NCI-H2029 treated with DMSO at 0.1 percent for 48 hours (cell line): Measurements from ENCODE around the gene MTAP.
"Not testable (repeated sequence)": the region's sequence is repeated elsewhere in the genome, so short reads cannot be mapped to it uniquely, and the experiment has no call there.

ENCODE experiments used
- DNase-seq: peaks from one replicate; lab custom pipeline; 2025; lab: John Stamatoyannopoulos, UW

Gene MTAP

DNA sequence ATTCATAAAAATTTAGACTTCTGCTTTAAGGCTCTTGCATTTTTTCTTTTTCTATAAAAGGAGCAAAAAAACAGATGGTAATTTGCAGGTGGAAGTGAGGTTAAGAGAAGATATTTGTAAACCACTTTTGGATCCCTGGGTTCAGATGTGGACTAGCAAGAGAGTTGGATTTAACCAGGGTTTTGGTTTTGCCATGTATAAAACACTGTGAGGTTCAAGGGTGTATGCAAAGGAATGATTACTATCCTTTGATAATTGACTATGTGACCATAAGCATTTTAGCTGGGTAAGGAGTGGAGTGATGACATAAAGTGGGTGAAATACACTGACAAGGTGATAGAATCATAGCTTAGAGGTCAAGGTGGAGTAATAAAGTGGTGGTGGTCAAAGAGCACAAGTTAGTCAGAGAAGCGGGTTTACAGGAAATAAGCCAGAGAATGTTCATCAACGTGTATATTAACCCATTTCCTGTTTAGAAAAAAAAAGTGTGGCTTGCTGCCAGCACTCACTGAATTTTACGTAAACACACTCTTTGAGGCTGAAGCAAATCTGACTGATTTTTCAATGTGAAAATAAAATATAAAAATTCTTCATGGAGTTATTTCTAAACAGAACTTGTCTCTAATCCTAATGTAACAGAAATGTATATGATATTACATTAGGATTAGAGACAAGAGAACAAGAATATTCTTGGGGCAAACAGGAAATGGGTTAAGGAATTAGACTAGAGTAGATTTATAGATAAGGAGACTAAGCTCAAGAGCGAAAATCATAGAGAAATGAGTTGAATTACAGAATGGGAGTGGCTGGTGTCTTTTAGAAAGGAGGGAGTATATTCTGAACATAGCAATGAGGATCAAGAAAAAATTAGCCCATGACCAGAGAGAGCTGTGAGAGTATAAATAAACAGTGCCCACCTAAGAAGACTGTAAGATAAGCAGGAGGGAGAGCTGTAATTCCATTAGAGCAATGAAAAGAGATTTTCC, 117.2 kb downstream of the MTAP start:
- DNase-seq, result peak; percentile 18

DNA sequence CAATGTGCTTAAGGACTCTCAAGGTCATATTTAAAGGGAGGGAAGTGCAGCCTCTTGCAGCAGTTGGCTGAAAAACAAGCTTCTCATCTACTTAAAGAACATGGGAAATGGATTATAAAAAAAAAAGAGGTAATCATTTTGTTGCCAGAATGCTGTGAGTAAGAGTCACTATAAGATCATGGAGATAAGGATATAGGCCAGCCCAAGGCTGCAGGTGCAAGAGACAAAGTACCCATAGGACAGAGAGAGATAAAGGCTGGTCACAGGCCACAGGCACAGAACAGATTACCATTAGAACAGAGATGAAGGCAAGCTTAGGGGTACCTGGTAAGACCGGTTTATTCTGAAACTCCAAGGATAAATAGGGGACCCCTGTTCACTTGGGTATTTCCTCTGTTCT, 121.3 kb downstream of the MTAP start:
- no peak for DNase-seq

DNA sequence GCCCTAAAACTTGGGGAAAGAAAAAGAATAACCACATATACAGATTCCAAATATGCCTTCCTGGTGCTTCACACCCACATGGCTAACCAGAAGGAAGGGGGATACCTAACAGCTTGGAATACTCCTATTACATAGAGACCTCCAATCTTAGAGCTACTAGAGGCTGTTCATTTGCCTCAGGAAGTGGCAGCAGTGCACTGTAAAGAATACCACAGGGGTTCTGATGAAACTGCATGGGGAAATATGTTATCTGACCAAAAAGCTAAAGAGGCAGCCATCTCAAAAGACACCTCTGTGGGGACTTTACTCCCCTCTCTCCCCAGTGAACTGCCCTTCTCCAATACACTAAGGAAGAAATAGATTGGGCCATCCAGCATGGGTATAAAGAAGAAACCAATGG, 125.3 kb downstream of the MTAP start:
- DNase-seq, result no peak

GRCh38 chr9:21931428-21931827, 129.0 kb downstream of the MTAP start:
- no peak for DNase-seq

GRCh38 chr9:21933281-21933680, 130.8 kb downstream of the MTAP start:
- no peak for DNase-seq

GRCh38 chr9:21933865-21934264, 131.4 kb downstream of the MTAP start:
- DNase-seq, result no peak

DNA sequence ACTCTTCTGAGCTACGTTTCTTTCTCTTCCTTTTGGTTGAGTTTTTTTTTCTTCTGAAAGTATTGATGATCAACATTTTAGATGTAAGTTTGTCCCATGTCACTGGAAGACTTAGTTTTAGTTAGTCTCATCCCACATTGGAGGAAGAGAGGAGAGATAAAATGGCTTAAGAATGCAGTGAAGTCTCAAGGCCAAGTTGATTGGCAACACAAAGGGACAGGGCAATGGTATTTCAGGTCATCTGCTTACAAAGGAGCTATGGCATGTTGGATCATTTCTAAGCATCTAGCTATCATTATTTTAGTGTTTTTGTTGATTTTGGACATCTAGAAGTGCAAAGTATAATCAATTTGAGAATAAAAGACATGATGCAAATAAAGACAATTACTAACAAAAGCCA, 133.2 kb downstream of the MTAP start:
- DNase-seq, result no peak

DNA sequence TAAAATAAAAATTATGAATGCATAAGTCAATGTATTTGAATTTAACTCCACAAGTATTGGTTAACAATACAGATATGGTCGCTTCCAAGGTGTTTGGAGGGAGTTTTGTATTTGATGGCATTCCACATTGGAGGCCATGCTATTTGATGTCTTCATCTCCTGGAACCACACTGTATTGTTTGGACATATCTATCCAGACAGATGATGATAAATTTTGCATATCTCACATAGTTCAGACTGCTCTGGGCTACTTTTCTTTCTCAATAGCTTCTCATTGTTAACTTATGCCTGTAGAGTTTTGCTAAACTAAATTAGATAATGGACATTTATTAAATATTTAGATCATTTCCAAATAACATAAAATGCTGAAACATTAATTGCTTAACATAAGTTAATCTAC, 133.7 kb downstream of the MTAP start:
- no peak for DNase-seq

DNA sequence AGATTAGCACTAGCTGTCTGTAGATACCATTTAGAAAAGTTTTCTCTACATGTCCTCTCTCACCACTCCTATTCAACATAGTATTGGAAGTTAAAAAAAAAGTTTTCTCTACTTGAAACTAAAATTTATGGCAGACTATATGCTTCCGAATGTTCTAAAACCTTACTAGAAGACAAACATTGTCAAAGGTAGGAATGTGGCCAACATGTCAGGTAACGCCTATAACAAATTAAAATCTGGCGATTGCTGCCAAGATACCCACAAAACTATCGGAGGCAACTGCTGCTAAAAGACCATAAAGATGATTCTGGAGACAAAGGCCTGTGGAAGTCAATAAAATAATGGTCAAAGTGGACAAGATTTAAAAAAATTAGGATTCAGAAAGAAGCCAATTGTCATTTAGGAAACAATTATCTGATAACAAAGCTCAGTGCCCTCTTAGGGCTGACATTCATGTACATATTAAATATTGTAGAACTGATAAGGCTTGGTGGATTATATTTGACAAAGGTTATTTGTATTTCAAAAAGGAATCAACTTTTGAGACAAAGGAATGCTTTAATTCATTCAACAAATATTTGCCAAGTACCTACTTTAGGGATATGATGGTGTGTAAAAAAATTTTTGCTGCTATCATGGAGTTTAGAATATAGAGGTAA, 139.0 kb downstream of the MTAP start:
- no peak for DNase-seq

DNA sequence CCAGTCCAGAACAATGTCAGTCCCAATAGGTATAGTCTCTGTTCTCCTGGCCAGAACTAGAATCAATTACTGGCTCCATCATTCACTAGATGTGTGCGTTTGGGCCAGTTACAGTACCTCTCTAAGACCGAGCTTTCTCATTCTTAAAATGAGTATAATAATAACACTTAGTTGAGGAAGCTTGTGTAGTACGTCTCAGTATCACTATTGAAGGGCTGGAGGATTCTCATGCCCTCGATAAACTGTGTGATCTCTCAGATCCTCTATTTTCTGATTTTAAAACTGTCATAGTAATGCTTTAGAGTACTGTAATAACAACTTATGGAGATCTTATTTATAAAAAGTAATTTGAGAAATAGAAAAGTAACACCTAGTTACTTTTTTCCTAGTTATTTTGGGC, 141.0 kb downstream of the MTAP start:
- no peak for DNase-seq

- DNase-seq, result no peak
These were observed 143.2 kb downstream of the MTAP start for GRCh38 chr9:21945606-21946005.

GRCh38 chr9:21958833-21959232, 156.4 kb downstream of the MTAP start:
- no peak for DNase-seq

GRCh38 chr9:21959268-21959667, 156.8 kb downstream of the MTAP start:
- not testable (repeated sequence) for DNase-seq

- no peak for DNase-seq
These were observed 159.1 kb downstream of the MTAP start for GRCh38 chr9:21961569-21961968.

GRCh38 chr9:21964925-21965385, 162.5 kb downstream of the MTAP start:
- DNase-seq, result no peak

DNA sequence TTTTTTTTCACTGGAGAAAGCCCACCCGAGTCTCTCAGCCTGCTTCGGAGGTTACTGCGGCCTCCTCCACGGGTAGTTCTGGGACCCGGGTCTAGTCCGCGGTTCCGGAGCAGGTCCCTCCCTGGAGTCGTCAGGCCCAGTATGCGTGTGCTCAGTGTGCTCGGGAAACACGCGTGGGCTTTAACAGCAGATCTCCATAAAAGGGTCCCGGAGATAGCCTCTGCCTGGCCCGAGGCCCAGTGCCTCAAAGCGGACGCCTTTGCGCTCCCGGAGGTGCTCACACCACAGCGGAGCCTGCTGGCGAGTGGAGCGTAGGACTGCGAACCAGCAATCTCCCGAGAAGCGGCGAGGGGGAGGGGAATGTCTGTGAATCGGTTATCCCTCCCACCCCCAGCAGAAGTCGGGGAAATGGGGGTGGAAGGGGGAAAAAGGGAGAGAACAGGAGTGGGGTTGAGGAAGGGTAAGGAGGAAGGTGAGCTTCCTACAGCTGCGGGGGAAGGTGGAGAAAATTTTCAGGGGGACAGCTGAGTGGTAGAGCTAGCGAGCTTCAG, 163.0 kb downstream of the MTAP start:
- peak; percentile 28 for DNase-seq

GRCh38 chr9:21966140-21966851, 163.9 kb downstream of the MTAP start:
- no peak for DNase-seq

DNA sequence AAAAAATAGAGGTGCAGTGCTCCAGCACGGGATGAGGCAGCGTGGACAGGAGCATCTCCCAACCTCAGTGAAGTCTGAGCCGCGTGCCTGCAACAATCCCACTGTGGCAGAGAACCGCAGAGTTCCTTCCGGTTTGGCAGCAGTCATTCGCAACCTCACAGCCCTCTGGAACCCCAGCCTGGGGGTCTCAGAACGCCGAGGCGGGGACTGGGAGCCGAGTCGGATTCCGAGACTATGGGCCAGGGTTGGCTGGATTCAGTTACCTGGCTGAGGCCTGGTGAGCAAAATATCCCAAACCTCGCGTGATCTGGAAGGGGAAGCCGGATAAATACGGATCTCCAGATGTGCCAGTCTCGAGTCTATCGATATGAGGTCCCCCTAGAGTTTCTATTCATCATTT, 164.7 kb downstream of the MTAP start:
- DNase-seq, result no peak

DNA sequence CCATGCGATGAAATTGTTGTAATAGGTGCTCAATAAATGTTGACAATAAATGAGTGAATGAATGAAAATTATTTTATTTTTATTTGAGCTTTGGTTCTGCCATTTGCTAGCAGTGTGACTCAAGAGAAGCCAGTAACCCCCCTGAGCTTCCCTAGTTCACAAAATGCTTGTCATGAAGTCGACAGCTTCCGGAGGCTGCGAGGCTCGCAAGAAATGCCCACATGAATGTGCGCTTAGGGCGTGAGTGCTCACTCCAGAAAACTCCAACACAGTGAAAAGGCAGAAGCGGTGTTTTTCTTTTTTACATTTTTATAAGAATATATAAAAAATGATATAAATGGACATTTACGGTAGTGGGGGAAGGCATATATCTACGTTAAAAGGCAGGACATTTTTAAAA, 165.3 kb downstream of the MTAP start:
- no peak for DNase-seq

GRCh38 chr9:21968331-21969010, 166.0 kb downstream of the MTAP start:
- no peak for DNase-seq
